ENCODE measurements around the gene MTCL1.

MTCL1 gene

GRCh38 chr18:8758466-8758865 lies 53.1 kb downstream of the MTCL1 start:
- TF ChIP-seq FOXP2 (optimal IDR thresholded peaks at IDR 0.05; ENCODE audit: borderline replicate concordance, extremely low read depth, extremely low read length, insufficient read depth) (no peak), TAF1 (IDR thresholded peaks at IDR 0.05; ENCODE audit: borderline replicate concordance, insufficient read depth, low read length) (no peak), POLR2AphosphoS5 (IDR thresholded peaks at IDR 0.05; ENCODE audit: low read depth, low read length) (no peak), SIN3A (IDR thresholded peaks at IDR 0.05; ENCODE audit: borderline replicate concordance, insufficient read depth, low read length) (no peak), REST (IDR thresholded peaks at IDR 0.05; ENCODE audit: insufficient read depth in 1 of 2, low read depth in 2 of 2, low read length in 2 of 2) (no peak)

GRCh38 chr18:8760984-8761383 lies 55.6 kb downstream of the MTCL1 start:
- TF ChIP-seq FOXP2 (optimal IDR thresholded peaks at IDR 0.05; ENCODE audit: borderline replicate concordance, extremely low read depth, extremely low read length, insufficient read depth) (no peak), REST (IDR thresholded peaks at IDR 0.05; ENCODE audit: insufficient read depth in 1 of 2, low read depth in 2 of 2, low read length in 2 of 2) (no peak), SIN3A (IDR thresholded peaks at IDR 0.05; ENCODE audit: borderline replicate concordance, insufficient read depth, low read length) (no peak), TAF1 (IDR thresholded peaks at IDR 0.05; ENCODE audit: borderline replicate concordance, insufficient read depth, low read length) (no peak), POLR2AphosphoS5 (IDR thresholded peaks at IDR 0.05; ENCODE audit: low read depth, low read length) (no peak)

GRCh38 chr18:8762968-8763367 lies 57.6 kb downstream of the MTCL1 start:
- TF ChIP-seq FOXP2 (optimal IDR thresholded peaks at IDR 0.05; ENCODE audit: borderline replicate concordance, extremely low read depth, extremely low read length, insufficient read depth) (no peak), SIN3A (IDR thresholded peaks at IDR 0.05; ENCODE audit: borderline replicate concordance, insufficient read depth, low read length) (no peak), POLR2AphosphoS5 (IDR thresholded peaks at IDR 0.05; ENCODE audit: low read depth, low read length) (no peak), REST (IDR thresholded peaks at IDR 0.05; ENCODE audit: insufficient read depth in 1 of 2, low read depth in 2 of 2, low read length in 2 of 2) (no peak), TAF1 (IDR thresholded peaks at IDR 0.05; ENCODE audit: borderline replicate concordance, insufficient read depth, low read length) (no peak)

- no peak for TF ChIP-seq TAF1 (IDR thresholded peaks at IDR 0.05; ENCODE audit: borderline replicate concordance, insufficient read depth, low read length)
- TF ChIP-seq REST (IDR thresholded peaks at IDR 0.05; ENCODE audit: insufficient read depth in 1 of 2, low read depth in 2 of 2, low read length in 2 of 2), result no peak
- TF ChIP-seq SIN3A (IDR thresholded peaks at IDR 0.05; ENCODE audit: borderline replicate concordance, insufficient read depth, low read length), result no peak
- no peak for TF ChIP-seq FOXP2 (optimal IDR thresholded peaks at IDR 0.05; ENCODE audit: borderline replicate concordance, extremely low read depth, extremely low read length, insufficient read depth)
- TF ChIP-seq POLR2AphosphoS5 (IDR thresholded peaks at IDR 0.05; ENCODE audit: low read depth, low read length), result no peak
Observed at GRCh38 chr18:8763611-8764010, 58.3 kb downstream of the MTCL1 start.

Measured in PFSK-1 (cell line).